T-helper 2 cell treated with Interferon-gamma antibody and Interleukin-4, amounts not matched to agents 100 ng/mL and 5 ng/mL, for 36 hours (primary cell): ENCODE results near the gene FGFR3. TPM values are rescaled to one million over a fixed set of nuclear protein-coding genes. Genes with fewer than 3 reads are reported as not detected.

Experiments used
- intact Hi-C: fragments of 100-400 bp; cut with micrococcal nuclease; formaldehyde crosslinking; loops from one replicate; pipeline ENCODE4 v1.15.1; 2023
- total RNA-seq: library from RNA; stranded (reverse); gene quantifications from 2 replicates; pipeline ENCODE4 v1.2.3, GENCODE V29; 2022

FGFR3 gene
- total RNA-seq, 1 donor from 2014 or later: 0.91 TPM

- intact Hi-C loops: loop anchor here (10.0 kb wide), 1 partner anchor 1275 kb away; the partner anchor contains the start of genes HTT and HTT-AS
Measured at GRCh38 chr4:1799387-1800375, 6.6 kb downstream of the FGFR3 start.

GRCh38 chr4:1800805-1801204 lies 7.7 kb downstream of the FGFR3 start:
- intact Hi-C loops: no loop called here

- intact Hi-C loops: no loop called here
Measured at GRCh38 chr4:1801286-1801958, 8.3 kb downstream of the FGFR3 start.

GRCh38 chr4:1802151-1802715 lies 9.1 kb downstream of the FGFR3 start:
- intact Hi-C loops: no loop called here

GRCh38 chr4:1802720-1803522 lies 9.8 kb downstream of the FGFR3 start:
- intact Hi-C loops: no loop called here

- intact Hi-C loops: no loop called here
Measured at GRCh38 chr4:1803523-1804423, 10.7 kb downstream of the FGFR3 start.

- intact Hi-C loops: no loop called here
Measured at GRCh38 chr4:1804638-1805492, 11.8 kb downstream of the FGFR3 start.

GRCh38 chr4:1805493-1806222 lies 12.6 kb downstream of the FGFR3 start:
- intact Hi-C loops: no loop called here

GRCh38 chr4:1806223-1806564 lies 13.1 kb downstream of the FGFR3 start:
- intact Hi-C loops: no loop called here

GRCh38 chr4:1806596-1807331 lies 13.7 kb downstream of the FGFR3 start:
- intact Hi-C loops: no loop called here

- intact Hi-C loops: no loop called here
Measured at GRCh38 chr4:1807332-1807777, 14.3 kb downstream of the FGFR3 start.

GRCh38 chr4:1808396-1808795 lies 15.3 kb downstream of the FGFR3 start:
- intact Hi-C loops: no loop called here

- intact Hi-C loops: no loop called here
Measured at GRCh38 chr4:1808851-1809753, 16.0 kb downstream of the FGFR3 start.

- intact Hi-C loops: no loop called here
Measured at GRCh38 chr4:1809754-1810502, 16.8 kb downstream of the FGFR3 start.

- intact Hi-C loops: no loop called here
Measured at GRCh38 chr4:1810765-1811164, 17.7 kb downstream of the FGFR3 start.

GRCh38 chr4:1812720-1813119 lies 19.6 kb downstream of the FGFR3 start:
- intact Hi-C loops: no loop called here
